ENCODE results near the gene CACHD1. TPM values are rescaled to one million over a fixed set of nuclear protein-coding genes. Genes with fewer than 3 reads are reported as not detected.

The CACHD1 gene
- total RNA-seq, 5 donors from 2014 or later (not counting 1 experiment from before 2014, with no cell fraction given), result 0.49 to 7.3 (median 2.2) TPM

GRCh38 chr1:64537942-64538341, 68.0 kb downstream of the CACHD1 start:
- POLR2A ChIA-PET, result no interaction called here
- peaks cover 30 to 53% (median 40%) of the 10 kb centered on the region in 3 donors for H3K4me1 Mint-ChIP-seq
- no peaks in the 10 kb centered on the region for H3K9me3 Mint-ChIP-seq
- H3K4me1 ChIP-seq (ENCODE audit: control insufficient read depth in 1 of 2, extremely low read depth in 1 of 2, insufficient read depth in 2 of 2, low read length in 2 of 2), result peaks cover 27 to 49% of the 10 kb centered on the region in 2 experiments
- H3K4me3 ChIP-seq (ENCODE audit: control insufficient read depth in 1 of 2, extremely low read depth in 1 of 2, low read length in 1 of 2), result no peak overlapping the region
- no peak overlapping the region for H3K27ac ChIP-seq (ENCODE audit: low read length)
- H3K27ac Mint-ChIP-seq, result peak overlapping the region in 1 of 2 donors; percentile 80
- no peak for DNase-seq
- CTCF ChIA-PET, result interaction anchor here in 1 of 2 donors (0.7 kb wide), 1 partner anchor 100 kb away, joined by 3 read pairs; no protein-coding TSS in a partner anchor
- ATAC-seq (replicated peaks in 1 of 4), result no peak
- WGBS (ENCODE audit: insufficient coverage), result 61% methylated on average over 3 of the region's 4 CpGs
- H3K36me3 ChIP-seq (ENCODE audit: control insufficient read depth in 2 of 2, extremely low read depth in 1 of 2, insufficient read depth in 1 of 2, low read length in 1 of 2), result no peaks in the 10 kb centered on the region
- no peaks in the 10 kb centered on the region for H3K9me3 ChIP-seq
- H3K36me3 Mint-ChIP-seq, result no peaks in the 10 kb centered on the region
- H3K4me3 Mint-ChIP-seq, result peak overlapping the region in 2 of 3 donors; percentile 7 to 30
- H3K27me3 ChIP-seq (replicated peaks in 1 of 2; ENCODE audit: control insufficient read depth in 2 of 2, extremely low read depth in 1 of 2, insufficient read depth in 2 of 2, low read length in 1 of 2), result peaks cover 0 to 3% of the 10 kb centered on the region in 2 experiments
- H3K27me3 Mint-ChIP-seq, result no peaks in the 10 kb centered on the region

- no peaks in the 10 kb centered on the region for H3K27me3 Mint-ChIP-seq
- no peaks in the 10 kb centered on the region for H3K9me3 Mint-ChIP-seq
- H3K36me3 Mint-ChIP-seq, result no peaks in the 10 kb centered on the region
- Histone ChIP-seq H3K4me3 (ENCODE audit: control insufficient read depth in 1 of 2, extremely low read depth in 1 of 2, low read length in 1 of 2) (no peak overlapping the region), H3K4me1 (ENCODE audit: control insufficient read depth in 1 of 2, extremely low read depth in 1 of 2, insufficient read depth in 2 of 2, low read length in 2 of 2) (peaks cover 27 to 49% of the 10 kb centered on the region in 2 experiments), H3K36me3 (ENCODE audit: control insufficient read depth in 2 of 2, extremely low read depth in 1 of 2, insufficient read depth in 1 of 2, low read length in 1 of 2) (no peaks in the 10 kb centered on the region), H3K27me3 (replicated peaks in 1 of 2; ENCODE audit: control insufficient read depth in 2 of 2, extremely low read depth in 1 of 2, insufficient read depth in 2 of 2, low read length in 1 of 2) (peaks cover 0 to 3% of the 10 kb centered on the region in 2 experiments), H3K27ac (ENCODE audit: low read length) (no peak overlapping the region), H3K9me3 (no peaks in the 10 kb centered on the region)
- H3K27ac Mint-ChIP-seq, result peak overlapping the region in 1 of 2 donors; percentile 95
- ChIA-PET POLR2A (no interaction called here), CTCF (no interaction called here)
- ATAC-seq (replicated peaks in 1 of 4) (peak in 3 of 4 experiments; percentile 45 to 54 (median 48)), DNase-seq (no peak)
- peaks cover 30 to 53% (median 40%) of the 10 kb centered on the region in 3 donors for H3K4me1 Mint-ChIP-seq
- WGBS (ENCODE audit: insufficient coverage), result no CpG with 5 or more reads among the region's 3 CpGs
- no peak overlapping the region for H3K4me3 Mint-ChIP-seq
Measured at GRCh38 chr1:64538389-64538788, 68.5 kb downstream of the CACHD1 start.

- Histone ChIP-seq H3K27ac (ENCODE audit: low read length) (no peak overlapping the region), H3K9me3 (no peaks in the 10 kb centered on the region), H3K36me3 (ENCODE audit: control insufficient read depth in 2 of 2, extremely low read depth in 1 of 2, insufficient read depth in 1 of 2, low read length in 1 of 2) (no peaks in the 10 kb centered on the region), H3K4me1 (ENCODE audit: control insufficient read depth in 1 of 2, extremely low read depth in 1 of 2, insufficient read depth in 2 of 2, low read length in 2 of 2) (peaks cover 33 to 55% of the 10 kb centered on the region in 2 experiments), H3K27me3 (replicated peaks in 1 of 2; ENCODE audit: control insufficient read depth in 2 of 2, extremely low read depth in 1 of 2, insufficient read depth in 2 of 2, low read length in 1 of 2) (peaks cover 0 to 3% of the 10 kb centered on the region in 2 experiments), H3K4me3 (ENCODE audit: control insufficient read depth in 1 of 2, extremely low read depth in 1 of 2, low read length in 1 of 2) (no peak overlapping the region)
- DNase-seq (no peak), ATAC-seq (replicated peaks in 1 of 4) (no peak)
- Mint-ChIP-seq H3K36me3 (no peaks in the 10 kb centered on the region), H3K9me3 (no peaks in the 10 kb centered on the region), H3K27ac (peak overlapping the region in 1 of 2 donors; percentile 95), H3K4me1 (peaks cover 34 to 57% (median 45%) of the 10 kb centered on the region in 3 donors), H3K27me3 (no peaks in the 10 kb centered on the region), H3K4me3 (peak overlapping the region in 1 of 3 donors; percentile 67)
- CTCF ChIA-PET, result interaction anchor here in 1 of 2 donors (0.6 kb wide), 1 partner anchor 292 kb away, joined by 4 read pairs; no protein-coding TSS in a partner anchor
- POLR2A ChIA-PET, result no interaction called here
- 100% methylated on average over 1 of the region's 3 CpGs for WGBS (ENCODE audit: insufficient coverage)
Measured at GRCh38 chr1:64539289-64539688, 69.4 kb downstream of the CACHD1 start.

GRCh38 chr1:64539781-64540218, 69.9 kb downstream of the CACHD1 start:
- H3K4me1 Mint-ChIP-seq, result peaks cover 39 to 62% (median 50%) of the 10 kb centered on the region in 3 donors
- no CpG with 5 or more reads among the region's 2 CpGs for WGBS (ENCODE audit: insufficient coverage)
- no peaks in the 10 kb centered on the region for H3K36me3 Mint-ChIP-seq
- ChIA-PET CTCF (interaction anchor here in 1 of 2 donors (0.6 kb wide), 1 partner anchor 292 kb away, joined by 4 read pairs; no protein-coding TSS in a partner anchor), POLR2A (no interaction called here)
- no peak overlapping the region for H3K27ac ChIP-seq (ENCODE audit: low read length)
- ATAC-seq (replicated peaks in 1 of 4) (no peak), DNase-seq (no peak)
- H3K9me3 ChIP-seq, result no peaks in the 10 kb centered on the region
- H3K36me3 ChIP-seq (ENCODE audit: control insufficient read depth in 2 of 2, extremely low read depth in 1 of 2, insufficient read depth in 1 of 2, low read length in 1 of 2), result no peaks in the 10 kb centered on the region
- H3K27me3 ChIP-seq (replicated peaks in 1 of 2; ENCODE audit: control insufficient read depth in 2 of 2, extremely low read depth in 1 of 2, insufficient read depth in 2 of 2, low read length in 1 of 2), result peaks cover 0 to 3% of the 10 kb centered on the region in 2 experiments
- H3K27me3 Mint-ChIP-seq, result no peaks in the 10 kb centered on the region
- H3K4me3 ChIP-seq (ENCODE audit: control insufficient read depth in 1 of 2, extremely low read depth in 1 of 2, low read length in 1 of 2), result no peak overlapping the region
- peaks cover 38 to 60% of the 10 kb centered on the region in 2 experiments for H3K4me1 ChIP-seq (ENCODE audit: control insufficient read depth in 1 of 2, extremely low read depth in 1 of 2, insufficient read depth in 2 of 2, low read length in 2 of 2)
- peak overlapping the region in 2 of 3 donors; percentile 11 to 67 for H3K4me3 Mint-ChIP-seq
- peak overlapping the region; percentile 9 to 95 for H3K27ac Mint-ChIP-seq
- H3K9me3 Mint-ChIP-seq, result no peaks in the 10 kb centered on the region

- Histone ChIP-seq H3K27ac (ENCODE audit: low read length) (peak overlapping the region; percentile 34), H3K4me1 (ENCODE audit: control insufficient read depth in 1 of 2, extremely low read depth in 1 of 2, insufficient read depth in 2 of 2, low read length in 2 of 2) (peaks cover 39 to 65% of the 10 kb centered on the region in 2 experiments), H3K9me3 (no peaks in the 10 kb centered on the region), H3K4me3 (ENCODE audit: control insufficient read depth in 1 of 2, extremely low read depth in 1 of 2, low read length in 1 of 2) (no peak overlapping the region), H3K36me3 (ENCODE audit: control insufficient read depth in 2 of 2, extremely low read depth in 1 of 2, insufficient read depth in 1 of 2, low read length in 1 of 2) (no peaks in the 10 kb centered on the region), H3K27me3 (replicated peaks in 1 of 2; ENCODE audit: control insufficient read depth in 2 of 2, extremely low read depth in 1 of 2, insufficient read depth in 2 of 2, low read length in 1 of 2) (peaks cover 0 to 3% of the 10 kb centered on the region in 2 experiments)
- Mint-ChIP-seq H3K9me3 (no peaks in the 10 kb centered on the region), H3K4me3 (peak overlapping the region; percentile 7 to 67 (median 11)), H3K36me3 (no peaks in the 10 kb centered on the region), H3K27ac (peak overlapping the region; percentile 87 to 95), H3K27me3 (no peaks in the 10 kb centered on the region), H3K4me1 (peaks cover 44 to 67% (median 56%) of the 10 kb centered on the region in 3 donors)
- CTCF ChIA-PET, result no interaction called here
- 0% methylated on average over 1 of the region's 6 CpGs for WGBS (ENCODE audit: insufficient coverage)
- ATAC-seq (replicated peaks in 1 of 4), result peak in 3 of 4 experiments; percentile 58 to 73 (median 62)
- POLR2A ChIA-PET, result no interaction called here
- peak in 4 of 35 experiments; percentile 1 to 42 (median 3) for DNase-seq
Measured at GRCh38 chr1:64540265-64540791, 70.4 kb downstream of the CACHD1 start.

- Histone ChIP-seq H3K27ac (ENCODE audit: low read length) (no peak overlapping the region), H3K27me3 (replicated peaks in 1 of 2; ENCODE audit: control insufficient read depth in 2 of 2, extremely low read depth in 1 of 2, insufficient read depth in 2 of 2, low read length in 1 of 2) (no peaks in the 10 kb centered on the region), H3K4me1 (ENCODE audit: control insufficient read depth in 1 of 2, extremely low read depth in 1 of 2, insufficient read depth in 2 of 2, low read length in 2 of 2) (peaks cover 35 to 72% of the 10 kb centered on the region in 2 experiments), H3K9me3 (no peaks in the 10 kb centered on the region), H3K36me3 (ENCODE audit: control insufficient read depth in 2 of 2, extremely low read depth in 1 of 2, insufficient read depth in 1 of 2, low read length in 1 of 2) (no peaks in the 10 kb centered on the region), H3K4me3 (ENCODE audit: control insufficient read depth in 1 of 2, extremely low read depth in 1 of 2, low read length in 1 of 2) (no peak overlapping the region)
- 89% methylated on average over 2 of the region's 4 CpGs for WGBS (ENCODE audit: insufficient coverage)
- Mint-ChIP-seq H3K27ac (no peak overlapping the region), H3K4me3 (no peak overlapping the region), H3K36me3 (no peaks in the 10 kb centered on the region), H3K27me3 (no peaks in the 10 kb centered on the region), H3K9me3 (no peaks in the 10 kb centered on the region), H3K4me1 (peaks cover 52 to 66% (median 65%) of the 10 kb centered on the region in 3 donors)
- CTCF ChIA-PET, result no interaction called here
- DNase-seq (no peak), ATAC-seq (replicated peaks in 1 of 4) (no peak)
- POLR2A ChIA-PET, result no interaction called here
Measured at GRCh38 chr1:64542118-64542517, 72.2 kb downstream of the CACHD1 start.
